ENCODE measurements around the gene GPR142.

Gene GPR142

DNA sequence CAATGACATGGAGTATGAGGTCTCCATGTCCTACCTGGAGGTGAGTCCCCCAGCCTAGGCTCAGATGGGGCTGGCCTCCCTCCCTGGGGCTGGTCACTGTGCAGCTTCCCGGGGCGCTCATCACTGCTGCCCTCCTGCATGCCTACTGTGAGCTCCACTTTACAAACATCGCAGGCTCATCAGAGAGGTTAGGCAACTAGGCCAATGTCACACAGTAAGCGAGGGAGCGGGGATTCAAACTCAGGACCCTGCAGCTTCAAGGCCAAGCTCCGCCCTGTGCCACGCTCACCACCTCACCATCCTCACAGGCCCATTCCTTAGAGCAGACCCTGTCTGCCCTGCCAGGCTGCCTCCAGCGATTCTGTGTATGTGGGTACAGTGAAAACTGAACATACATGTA is 24.2 kb upstream of the GPR142 start:
- H3K4me3 ChIP-seq (replicated peaks; ENCODE audit: low read depth, low read length): no peak overlapping the region
- no peak for DNase-seq (ENCODE audit: extremely low read depth, low read depth)
- TF ChIP-seq, protein P1, sequence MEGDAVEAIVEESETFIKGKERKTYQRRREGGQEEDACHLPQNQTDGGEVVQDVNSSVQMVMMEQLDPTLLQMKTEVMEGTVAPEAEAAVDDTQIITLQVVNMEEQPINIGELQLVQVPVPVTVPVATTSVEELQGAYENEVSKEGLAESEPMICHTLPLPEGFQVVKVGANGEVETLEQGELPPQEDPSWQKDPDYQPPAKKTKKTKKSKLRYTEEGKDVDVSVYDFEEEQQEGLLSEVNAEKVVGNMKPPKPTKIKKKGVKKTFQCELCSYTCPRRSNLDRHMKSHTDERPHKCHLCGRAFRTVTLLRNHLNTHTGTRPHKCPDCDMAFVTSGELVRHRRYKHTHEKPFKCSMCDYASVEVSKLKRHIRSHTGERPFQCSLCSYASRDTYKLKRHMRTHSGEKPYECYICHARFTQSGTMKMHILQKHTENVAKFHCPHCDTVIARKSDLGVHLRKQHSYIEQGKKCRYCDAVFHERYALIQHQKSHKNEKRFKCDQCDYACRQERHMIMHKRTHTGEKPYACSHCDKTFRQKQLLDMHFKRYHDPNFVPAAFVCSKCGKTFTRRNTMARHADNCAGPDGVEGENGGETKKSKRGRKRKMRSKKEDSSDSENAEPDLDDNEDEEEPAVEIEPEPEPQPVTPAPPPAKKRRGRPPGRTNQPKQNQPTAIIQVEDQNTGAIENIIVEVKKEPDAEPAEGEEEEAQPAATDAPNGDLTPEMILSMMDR (IDR thresholded peaks at IDR 0.05; ENCODE audit: low read depth, low read length, missing control alignments): no peak

DNA sequence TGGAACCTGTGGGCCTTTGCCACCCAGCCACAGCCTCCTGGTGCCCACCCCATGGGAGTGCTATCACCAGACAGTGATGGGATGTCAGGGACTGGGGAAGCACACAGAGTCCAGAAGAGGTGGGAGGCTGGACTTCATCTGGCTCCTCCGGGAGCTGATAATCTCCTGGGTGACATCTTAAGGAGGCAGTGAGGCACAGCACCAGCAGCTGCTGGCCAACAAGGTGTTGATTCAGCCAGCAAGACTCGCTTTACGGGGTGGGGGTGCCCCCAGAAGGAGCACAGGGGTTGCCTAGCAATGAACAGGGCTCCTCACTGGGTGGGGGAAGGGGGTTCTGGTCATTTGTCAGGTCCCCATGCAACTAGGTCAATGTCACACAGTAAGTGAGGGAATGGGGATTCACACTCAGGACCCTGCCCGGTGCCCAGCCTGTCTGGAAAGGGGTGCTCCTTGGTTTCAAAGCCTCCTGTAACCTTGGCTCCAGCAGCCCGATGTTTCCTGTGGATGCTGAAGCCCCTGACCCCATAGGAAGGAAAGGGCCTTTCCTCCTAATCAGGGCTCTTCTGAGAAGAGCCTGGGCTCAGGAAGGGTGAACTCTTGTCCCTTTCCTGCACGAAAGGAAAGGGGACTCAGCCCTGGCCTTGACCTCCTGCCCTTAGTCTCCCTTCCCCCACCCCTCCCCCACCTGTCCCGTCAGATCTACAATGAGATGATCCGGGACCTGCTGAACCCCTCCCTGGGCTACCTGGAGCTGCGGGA is 23.6 kb upstream of the GPR142 start:
- TF ChIP-seq, protein P1 (IDR thresholded peaks at IDR 0.05; ENCODE audit: low read depth, low read length, missing control alignments): no peak
- no peak overlapping the region for H3K4me3 ChIP-seq (replicated peaks; ENCODE audit: low read depth, low read length)
- no peak for DNase-seq (ENCODE audit: extremely low read depth, low read depth)

DNA sequence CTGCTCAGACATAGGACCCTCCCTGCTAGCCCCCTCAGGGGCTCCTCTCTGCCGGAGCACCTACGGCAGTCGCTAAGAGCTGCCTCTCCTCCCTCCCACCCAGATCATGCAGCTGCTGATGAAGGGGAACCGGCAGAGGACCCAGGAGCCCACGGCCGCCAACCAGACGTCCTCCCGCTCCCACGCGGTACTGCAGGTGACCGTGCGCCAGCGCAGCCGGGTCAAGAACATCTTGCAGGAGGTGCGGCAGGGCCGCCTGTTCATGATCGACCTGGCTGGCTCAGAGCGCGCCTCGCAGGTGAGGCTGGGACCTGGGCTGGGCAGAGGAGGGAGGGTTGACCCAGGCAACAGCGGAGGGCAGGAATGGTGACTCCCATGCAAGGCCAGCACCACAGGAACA is 22.6 kb upstream of the GPR142 start:
- DNase-seq (ENCODE audit: extremely low read depth, low read depth): no peak

DNA sequence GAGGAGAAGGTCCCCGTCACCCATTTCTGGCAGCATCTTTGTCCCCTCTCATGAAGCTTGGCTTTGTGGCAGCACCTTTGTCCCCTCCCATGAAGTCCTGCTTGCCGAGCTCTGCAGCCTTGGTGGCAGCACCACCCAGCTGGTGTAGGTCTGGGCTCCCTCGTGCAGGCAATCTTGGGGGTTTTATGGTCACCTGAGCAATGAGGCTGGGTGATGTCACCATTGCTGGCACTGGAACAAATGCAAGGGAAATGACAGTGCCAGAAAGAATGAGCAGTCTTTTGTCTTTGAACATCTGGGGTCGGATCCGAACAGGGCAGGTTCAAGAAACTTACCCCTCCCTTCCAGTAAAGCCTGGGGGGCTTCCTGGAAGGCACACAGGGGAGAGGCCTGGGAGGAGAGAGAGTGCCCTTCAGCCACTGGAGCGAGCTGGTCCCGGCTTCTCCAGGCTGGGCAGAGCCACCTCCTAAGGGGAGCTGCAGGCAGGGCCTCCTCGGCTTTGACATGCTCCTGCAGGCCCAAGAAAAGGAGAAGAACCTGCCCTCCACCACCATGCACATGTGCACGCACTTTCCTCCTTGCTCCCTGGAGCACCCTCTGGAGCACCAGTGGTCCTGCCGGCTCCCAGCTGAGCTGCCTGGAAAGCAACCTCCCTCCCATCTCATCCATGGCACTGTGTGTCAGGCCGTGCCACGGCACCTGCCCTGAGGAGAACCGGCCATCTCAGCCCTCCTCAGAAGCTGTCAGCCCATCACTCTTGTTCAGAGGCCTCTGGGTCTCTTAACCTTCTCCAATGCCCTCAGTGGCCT is 21.7 kb upstream of the GPR142 start:
- TF ChIP-seq, protein P1 (IDR thresholded peaks at IDR 0.05; ENCODE audit: low read depth, low read length, missing control alignments): no peak
- H3K4me3 ChIP-seq (replicated peaks; ENCODE audit: low read depth, low read length): no peak overlapping the region
- DNase-seq (ENCODE audit: extremely low read depth, low read depth): no peak

More for the DNA sequence above, 22.6 kb upstream of the GPR142 start:
- no peak overlapping the region for H3K4me3 ChIP-seq (replicated peaks; ENCODE audit: low read depth, low read length)
- TF ChIP-seq, protein P1 (IDR thresholded peaks at IDR 0.05; ENCODE audit: low read depth, low read length, missing control alignments): no peak

DNA sequence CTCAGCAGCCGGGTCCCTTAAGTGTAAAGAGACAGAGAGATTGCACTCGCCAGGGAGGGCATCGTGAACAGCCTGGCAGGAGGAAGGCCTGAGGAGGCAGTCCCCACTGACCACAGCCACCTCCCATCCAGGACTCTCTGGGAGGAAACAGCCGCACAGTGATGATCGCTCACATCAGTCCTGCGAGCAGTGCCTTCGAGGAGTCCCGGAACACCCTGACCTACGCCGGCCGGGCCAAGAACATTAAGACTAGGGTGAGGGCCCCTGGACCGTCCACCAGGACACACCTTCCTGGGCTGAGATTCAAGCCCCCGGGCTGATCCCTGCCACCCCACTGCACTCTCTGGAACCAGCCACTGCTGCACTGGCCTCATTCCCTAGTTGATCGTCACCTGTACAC is 19.7 kb upstream of the GPR142 start:
- TF ChIP-seq, protein P1 (IDR thresholded peaks at IDR 0.05; ENCODE audit: low read depth, low read length, missing control alignments): no peak
- DNase-seq (ENCODE audit: extremely low read depth, low read depth): no peak
- H3K4me3 ChIP-seq (replicated peaks; ENCODE audit: low read depth, low read length): no peak overlapping the region

DNA sequence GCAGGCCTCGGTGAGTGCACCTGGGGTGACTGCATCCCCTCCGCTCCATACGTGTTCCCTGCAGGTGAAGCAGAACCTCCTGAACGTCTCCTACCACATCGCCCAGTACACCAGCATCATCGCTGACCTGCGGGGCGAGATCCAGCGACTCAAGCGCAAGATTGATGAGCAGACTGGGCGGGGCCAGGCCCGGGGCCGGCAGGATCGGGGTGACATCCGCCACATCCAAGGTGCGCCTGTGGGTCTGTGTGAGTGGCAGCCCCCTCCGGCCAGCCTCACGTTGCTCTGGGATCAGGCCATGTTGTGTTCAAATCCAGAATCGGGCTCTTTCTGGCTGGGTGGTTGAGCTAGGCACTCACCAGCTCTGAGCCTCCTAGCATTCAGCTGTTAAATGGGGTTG is 18.2 kb upstream of the GPR142 start:
- DNase-seq (ENCODE audit: extremely low read depth, low read depth): no peak
- TF ChIP-seq, protein P1 (IDR thresholded peaks at IDR 0.05; ENCODE audit: low read depth, low read length, missing control alignments): no peak
- H3K4me3 ChIP-seq (replicated peaks; ENCODE audit: low read depth, low read length): no peak overlapping the region
